IPS-18c (cell line): ENCODE measurements around the gene ENTPD2.

Experiments
- H3K4me3 ChIP-seq: 2 replicates; pipeline ENCODE4 v1.7.0; 2013; ENCODE audit warnings: low read depth, mild to moderate bottlenecking, low read length, moderate library complexity; ENCODE audit not compliant: insufficient read depth
- H3K9me3 ChIP-seq: one replicate; pipeline ENCODE4 v1.6.1; 2013; ENCODE audit warnings: mild to moderate bottlenecking, low read length, moderate library complexity; ENCODE audit not compliant: control insufficient read depth, insufficient read depth

ENTPD2 gene

GRCh38 chr9:137053944-137054931, at the start of gene ENTPD2:
Gene ENTPD2, minus strand, starts transcription at chr9:137054061. Its CDS starts 64 bp downstream, at chr9:137053997.
- H3K4me3 ChIP-seq: peak within 1 kb of the TSS; percentile 53

GRCh38 chr9:137103206-137103999, 49.5 kb upstream of the ENTPD2 start:
- H3K9me3 ChIP-seq: peaks cover 7% of the 10 kb centered on the region
- no peak overlapping the region for H3K4me3 ChIP-seq

More at GRCh38 chr9:137053944-137054931, at the start of gene ENTPD2:
- H3K9me3 ChIP-seq: peaks cover 2% of the 10 kb centered on the region

- H3K9me3 ChIP-seq: peaks cover 9% of the 10 kb centered on the region
- no peak overlapping the region for H3K4me3 ChIP-seq
Measured at GRCh38 chr9:137099231-137099630, 45.4 kb upstream of the ENTPD2 start.

- no peak overlapping the region for H3K4me3 ChIP-seq
Measured at GRCh38 chr9:137097761-137098462, 44.1 kb upstream of the ENTPD2 start.

GRCh38 chr9:137096785-137097546, 43.1 kb upstream of the ENTPD2 start:
- peaks cover 2% of the 10 kb centered on the region for H3K9me3 ChIP-seq

More at GRCh38 chr9:137097761-137098462, 44.1 kb upstream of the ENTPD2 start:
- peaks cover 8% of the 10 kb centered on the region for H3K9me3 ChIP-seq

GRCh38 chr9:137095664-137096517, 42.0 kb upstream of the ENTPD2 start:
- H3K4me3 ChIP-seq: no peak overlapping the region
- peaks cover 2% of the 10 kb centered on the region for H3K9me3 ChIP-seq

More at GRCh38 chr9:137096785-137097546, 43.1 kb upstream of the ENTPD2 start:
- H3K4me3 ChIP-seq: no peak overlapping the region

GRCh38 chr9:137089232-137089947, 35.5 kb upstream of the ENTPD2 start:
- H3K9me3 ChIP-seq: peaks cover 3% of the 10 kb centered on the region
- no peak overlapping the region for H3K4me3 ChIP-seq

- H3K4me3 ChIP-seq: no peak overlapping the region
- peaks cover 3% of the 10 kb centered on the region for H3K9me3 ChIP-seq
Measured at GRCh38 chr9:137088121-137088520, 34.3 kb upstream of the ENTPD2 start.

GRCh38 chr9:137087409-137087925, 33.6 kb upstream of the ENTPD2 start:
- peak overlapping the region; percentile 79 for H3K4me3 ChIP-seq
- H3K9me3 ChIP-seq: peaks cover 3% of the 10 kb centered on the region

- peaks cover 3% of the 10 kb centered on the region for H3K9me3 ChIP-seq
- peak within 1 kb of the TSS; percentile 79 for H3K4me3 ChIP-seq
Measured at GRCh38 chr9:137086531-137087408, 32.9 kb upstream of the ENTPD2 start, which contains the start of gene MAN1B1. Gene MAN1B1, plus strand, starts transcription at chr9:137086985. Its CDS starts 15 bp downstream, at chr9:137087000.

- peak overlapping the region; percentile 79 for H3K4me3 ChIP-seq
- peaks cover 3% of the 10 kb centered on the region for H3K9me3 ChIP-seq
Measured at GRCh38 chr9:137085920-137086530, 32.2 kb upstream of the ENTPD2 start.

- H3K4me3 ChIP-seq: no peak overlapping the region
Measured at GRCh38 chr9:137084526-137084925, 30.7 kb upstream of the ENTPD2 start.

GRCh38 chr9:137083394-137084004, 29.6 kb upstream of the ENTPD2 start:
- H3K9me3 ChIP-seq: peaks cover 3% of the 10 kb centered on the region
- H3K4me3 ChIP-seq: no peak overlapping the region

More at GRCh38 chr9:137084526-137084925, 30.7 kb upstream of the ENTPD2 start:
- peaks cover 3% of the 10 kb centered on the region for H3K9me3 ChIP-seq
